HEK293 (cell line): ENCODE results near the gene HTT.

Source experiments
- BCL11B ChIP-seq: fragments of 450-650 bp; formaldehyde crosslinking; IDR thresholded peaks from 2 replicates; pipeline ENCODE4 v1.5.1; 2016; ENCODE audit warnings: low read depth, missing biosample characterization, missing genetic modification characterization
- GLI2 ChIP-seq: fragments of 450-650 bp; formaldehyde crosslinking; IDR thresholded peaks from 2 replicates; pipeline ENCODE4; 2017; ENCODE audit warnings: missing biosample characterization, missing genetic modification characterization, low read depth, borderline replicate concordance
- MEIS1 ChIP-seq: sonication (generic); formaldehyde crosslinking; IDR thresholded peaks from 2 replicates; pipeline ENCODE4 v1.8.1; 2022; ENCODE audit warnings: missing genetic modification reagents, mild to moderate bottlenecking, borderline replicate concordance
- TCF7L2 ChIP-seq: IDR thresholded peaks from 2 replicates; pipeline ENCODE4 v1.6.1; 2011; ENCODE audit warnings: low read depth, mild to moderate bottlenecking, inconsistent platforms, low read length, moderate library complexity, borderline replicate concordance
- ZNF133 ChIP-seq: fragments of 450-650 bp; formaldehyde crosslinking; IDR thresholded peaks from 2 replicates; pipeline ENCODE4 v1.5.1; 2016; ENCODE audit warnings: missing biosample characterization, missing genetic modification characterization
- ZNF146 ChIP-seq: fragments of 450-650 bp; formaldehyde crosslinking; IDR thresholded peaks from 2 replicates; pipeline ENCODE4 v1.5.1; 2016; ENCODE audit warnings: missing biosample characterization, missing genetic modification characterization
- ZNF501 ChIP-seq: fragments of 450-650 bp; formaldehyde crosslinking; IDR thresholded peaks from 2 replicates; pipeline ENCODE4 v1.5.1; 2016; ENCODE audit warnings: missing biosample characterization, missing genetic modification characterization
- ZSCAN16 ChIP-seq: fragments of 450-650 bp; formaldehyde crosslinking; IDR thresholded peaks from 2 replicates; pipeline ENCODE4 v1.5.1; 2016; ENCODE audit warnings: missing biosample characterization, missing genetic modification characterization
- TF ChIP-seq, protein P1 (sequence below): sonication (generic); formaldehyde crosslinking; IDR thresholded peaks from 2 replicates; pipeline ENCODE4 v1.8.1; 2022; ENCODE audit warnings: mild to moderate bottlenecking, moderate library complexity, missing genetic modification reagents
- TF ChIP-seq, protein P2 (sequence below): fragments of 450-650 bp; formaldehyde crosslinking; IDR thresholded peaks from 2 replicates; pipeline ENCODE4 v1.5.1; 2016; ENCODE audit warnings: missing biosample characterization, missing genetic modification characterization
- TF ChIP-seq, protein P3 (sequence below): fragments of 450-650 bp; formaldehyde crosslinking; IDR thresholded peaks from 2 replicates; pipeline ENCODE4 v1.5.1; 2016; ENCODE audit warnings: missing biosample characterization, missing genetic modification characterization, low read depth
- TF ChIP-seq, protein P4 (sequence below): fragments of 450-650 bp; formaldehyde crosslinking; IDR thresholded peaks from 2 replicates; pipeline ENCODE4 v1.5.1; 2016; ENCODE audit warnings: missing biosample characterization, missing genetic modification characterization, low read depth
- TF ChIP-seq, protein P5 (sequence below): fragments of 450-650 bp; formaldehyde crosslinking; IDR thresholded peaks from 2 replicates; pipeline ENCODE4 v1.5.1; 2016; ENCODE audit warnings: missing biosample characterization, missing genetic modification characterization
- TF ChIP-seq, protein P6 (sequence below): fragments of 450-650 bp; formaldehyde crosslinking; IDR thresholded peaks from 2 replicates; pipeline ENCODE4 v1.5.1; 2017; ENCODE audit warnings: missing biosample characterization, missing genetic modification characterization

DNA sequence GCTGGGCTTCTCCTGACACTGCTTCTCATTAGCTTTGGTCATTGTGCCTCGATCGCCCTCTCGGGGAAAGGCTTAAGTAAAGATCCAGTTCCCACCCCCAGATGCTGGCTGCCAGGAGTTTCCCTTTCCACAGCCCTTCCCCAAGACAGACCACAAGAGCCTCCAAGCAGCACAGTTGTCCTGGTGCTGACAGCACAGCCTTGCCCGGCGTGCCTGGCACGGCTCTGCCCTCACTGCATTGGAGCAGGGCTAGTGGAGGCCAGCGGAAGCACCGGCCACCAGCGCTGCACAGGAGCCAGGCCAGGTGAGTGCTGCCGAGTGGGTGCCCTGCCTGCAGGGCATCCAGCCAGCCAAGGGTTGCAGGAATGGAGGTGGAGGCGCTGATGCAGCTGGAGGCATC is 164.8 kb downstream of the HTT start:
- TF ChIP-seq, protein P1, sequence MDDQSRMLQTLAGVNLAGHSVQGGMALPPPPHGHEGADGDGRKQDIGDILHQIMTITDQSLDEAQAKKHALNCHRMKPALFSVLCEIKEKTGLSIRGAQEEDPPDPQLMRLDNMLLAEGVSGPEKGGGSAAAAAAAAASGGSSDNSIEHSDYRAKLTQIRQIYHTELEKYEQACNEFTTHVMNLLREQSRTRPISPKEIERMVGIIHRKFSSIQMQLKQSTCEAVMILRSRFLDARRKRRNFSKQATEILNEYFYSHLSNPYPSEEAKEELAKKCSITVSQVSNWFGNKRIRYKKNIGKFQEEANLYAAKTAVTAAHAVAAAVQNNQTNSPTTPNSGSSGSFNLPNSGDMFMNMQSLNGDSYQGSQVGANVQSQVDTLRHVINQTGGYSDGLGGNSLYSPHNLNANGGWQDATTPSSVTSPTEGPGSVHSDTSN = no peak
- TF ChIP-seq ZNF133 (tag by site-specific recombination) (no peak), MEIS1 (no peak), TCF7L2 (no peak), GLI2 (no peak), ZNF146 (tag by site-specific recombination) (no peak), BCL11B (no peak), ZNF501 (no peak), ZSCAN16 (tag by site-specific recombination) (no peak)
- TF ChIP-seq, protein P2, sequence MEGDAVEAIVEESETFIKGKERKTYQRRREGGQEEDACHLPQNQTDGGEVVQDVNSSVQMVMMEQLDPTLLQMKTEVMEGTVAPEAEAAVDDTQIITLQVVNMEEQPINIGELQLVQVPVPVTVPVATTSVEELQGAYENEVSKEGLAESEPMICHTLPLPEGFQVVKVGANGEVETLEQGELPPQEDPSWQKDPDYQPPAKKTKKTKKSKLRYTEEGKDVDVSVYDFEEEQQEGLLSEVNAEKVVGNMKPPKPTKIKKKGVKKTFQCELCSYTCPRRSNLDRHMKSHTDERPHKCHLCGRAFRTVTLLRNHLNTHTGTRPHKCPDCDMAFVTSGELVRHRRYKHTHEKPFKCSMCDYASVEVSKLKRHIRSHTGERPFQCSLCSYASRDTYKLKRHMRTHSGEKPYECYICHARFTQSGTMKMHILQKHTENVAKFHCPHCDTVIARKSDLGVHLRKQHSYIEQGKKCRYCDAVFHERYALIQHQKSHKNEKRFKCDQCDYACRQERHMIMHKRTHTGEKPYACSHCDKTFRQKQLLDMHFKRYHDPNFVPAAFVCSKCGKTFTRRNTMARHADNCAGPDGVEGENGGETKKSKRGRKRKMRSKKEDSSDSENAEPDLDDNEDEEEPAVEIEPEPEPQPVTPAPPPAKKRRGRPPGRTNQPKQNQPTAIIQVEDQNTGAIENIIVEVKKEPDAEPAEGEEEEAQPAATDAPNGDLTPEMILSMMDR = no peak
- TF ChIP-seq, protein P3, sequence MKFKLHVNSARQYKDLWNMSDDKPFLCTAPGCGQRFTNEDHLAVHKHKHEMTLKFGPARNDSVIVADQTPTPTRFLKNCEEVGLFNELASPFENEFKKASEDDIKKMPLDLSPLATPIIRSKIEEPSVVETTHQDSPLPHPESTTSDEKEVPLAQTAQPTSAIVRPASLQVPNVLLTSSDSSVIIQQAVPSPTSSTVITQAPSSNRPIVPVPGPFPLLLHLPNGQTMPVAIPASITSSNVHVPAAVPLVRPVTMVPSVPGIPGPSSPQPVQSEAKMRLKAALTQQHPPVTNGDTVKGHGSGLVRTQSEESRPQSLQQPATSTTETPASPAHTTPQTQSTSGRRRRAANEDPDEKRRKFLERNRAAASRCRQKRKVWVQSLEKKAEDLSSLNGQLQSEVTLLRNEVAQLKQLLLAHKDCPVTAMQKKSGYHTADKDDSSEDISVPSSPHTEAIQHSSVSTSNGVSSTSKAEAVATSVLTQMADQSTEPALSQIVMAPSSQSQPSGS (tag by site-specific recombination) = no peak
- TF ChIP-seq, protein P4, sequence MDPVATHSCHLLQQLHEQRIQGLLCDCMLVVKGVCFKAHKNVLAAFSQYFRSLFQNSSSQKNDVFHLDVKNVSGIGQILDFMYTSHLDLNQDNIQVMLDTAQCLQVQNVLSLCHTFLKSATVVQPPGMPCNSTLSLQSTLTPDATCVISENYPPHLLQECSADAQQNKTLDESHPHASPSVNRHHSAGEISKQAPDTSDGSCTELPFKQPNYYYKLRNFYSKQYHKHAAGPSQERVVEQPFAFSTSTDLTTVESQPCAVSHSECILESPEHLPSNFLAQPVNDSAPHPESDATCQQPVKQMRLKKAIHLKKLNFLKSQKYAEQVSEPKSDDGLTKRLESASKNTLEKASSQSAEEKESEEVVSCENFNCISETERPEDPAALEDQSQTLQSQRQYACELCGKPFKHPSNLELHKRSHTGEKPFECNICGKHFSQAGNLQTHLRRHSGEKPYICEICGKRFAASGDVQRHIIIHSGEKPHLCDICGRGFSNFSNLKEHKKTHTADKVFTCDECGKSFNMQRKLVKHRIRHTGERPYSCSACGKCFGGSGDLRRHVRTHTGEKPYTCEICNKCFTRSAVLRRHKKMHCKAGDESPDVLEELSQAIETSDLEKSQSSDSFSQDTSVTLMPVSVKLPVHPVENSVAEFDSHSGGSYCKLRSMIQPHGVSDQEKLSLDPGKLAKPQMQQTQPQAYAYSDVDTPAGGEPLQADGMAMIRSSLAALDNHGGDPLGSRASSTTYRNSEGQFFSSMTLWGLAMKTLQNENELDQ = no peak
- TF ChIP-seq, protein P5, sequence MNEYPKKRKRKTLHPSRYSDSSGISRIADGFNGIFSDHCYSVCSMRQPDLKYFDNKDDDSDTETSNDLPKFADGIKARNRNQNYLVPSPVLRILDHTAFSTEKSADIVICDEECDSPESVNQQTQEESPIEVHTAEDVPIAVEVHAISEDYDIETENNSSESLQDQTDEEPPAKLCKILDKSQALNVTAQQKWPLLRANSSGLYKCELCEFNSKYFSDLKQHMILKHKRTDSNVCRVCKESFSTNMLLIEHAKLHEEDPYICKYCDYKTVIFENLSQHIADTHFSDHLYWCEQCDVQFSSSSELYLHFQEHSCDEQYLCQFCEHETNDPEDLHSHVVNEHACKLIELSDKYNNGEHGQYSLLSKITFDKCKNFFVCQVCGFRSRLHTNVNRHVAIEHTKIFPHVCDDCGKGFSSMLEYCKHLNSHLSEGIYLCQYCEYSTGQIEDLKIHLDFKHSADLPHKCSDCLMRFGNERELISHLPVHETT (tag by site-specific recombination) = no peak
- TF ChIP-seq, protein P6, sequence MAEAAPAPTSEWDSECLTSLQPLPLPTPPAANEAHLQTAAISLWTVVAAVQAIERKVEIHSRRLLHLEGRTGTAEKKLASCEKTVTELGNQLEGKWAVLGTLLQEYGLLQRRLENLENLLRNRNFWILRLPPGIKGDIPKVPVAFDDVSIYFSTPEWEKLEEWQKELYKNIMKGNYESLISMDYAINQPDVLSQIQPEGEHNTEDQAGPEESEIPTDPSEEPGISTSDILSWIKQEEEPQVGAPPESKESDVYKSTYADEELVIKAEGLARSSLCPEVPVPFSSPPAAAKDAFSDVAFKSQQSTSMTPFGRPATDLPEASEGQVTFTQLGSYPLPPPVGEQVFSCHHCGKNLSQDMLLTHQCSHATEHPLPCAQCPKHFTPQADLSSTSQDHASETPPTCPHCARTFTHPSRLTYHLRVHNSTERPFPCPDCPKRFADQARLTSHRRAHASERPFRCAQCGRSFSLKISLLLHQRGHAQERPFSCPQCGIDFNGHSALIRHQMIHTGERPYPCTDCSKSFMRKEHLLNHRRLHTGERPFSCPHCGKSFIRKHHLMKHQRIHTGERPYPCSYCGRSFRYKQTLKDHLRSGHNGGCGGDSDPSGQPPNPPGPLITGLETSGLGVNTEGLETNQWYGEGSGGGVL (tag by site-specific recombination) = no peak
